8988T (cell line): ENCODE results near the gene GRIK3.
"Not testable (repeated sequence)": the region's sequence is repeated elsewhere in the genome, so short reads cannot be mapped to it uniquely, and the experiment has no call there.

Source experiments
- DNase-seq: peaks from one replicate; pipeline ENCODE4 v3.0.0; 2011

GRIK3 gene

DNA sequence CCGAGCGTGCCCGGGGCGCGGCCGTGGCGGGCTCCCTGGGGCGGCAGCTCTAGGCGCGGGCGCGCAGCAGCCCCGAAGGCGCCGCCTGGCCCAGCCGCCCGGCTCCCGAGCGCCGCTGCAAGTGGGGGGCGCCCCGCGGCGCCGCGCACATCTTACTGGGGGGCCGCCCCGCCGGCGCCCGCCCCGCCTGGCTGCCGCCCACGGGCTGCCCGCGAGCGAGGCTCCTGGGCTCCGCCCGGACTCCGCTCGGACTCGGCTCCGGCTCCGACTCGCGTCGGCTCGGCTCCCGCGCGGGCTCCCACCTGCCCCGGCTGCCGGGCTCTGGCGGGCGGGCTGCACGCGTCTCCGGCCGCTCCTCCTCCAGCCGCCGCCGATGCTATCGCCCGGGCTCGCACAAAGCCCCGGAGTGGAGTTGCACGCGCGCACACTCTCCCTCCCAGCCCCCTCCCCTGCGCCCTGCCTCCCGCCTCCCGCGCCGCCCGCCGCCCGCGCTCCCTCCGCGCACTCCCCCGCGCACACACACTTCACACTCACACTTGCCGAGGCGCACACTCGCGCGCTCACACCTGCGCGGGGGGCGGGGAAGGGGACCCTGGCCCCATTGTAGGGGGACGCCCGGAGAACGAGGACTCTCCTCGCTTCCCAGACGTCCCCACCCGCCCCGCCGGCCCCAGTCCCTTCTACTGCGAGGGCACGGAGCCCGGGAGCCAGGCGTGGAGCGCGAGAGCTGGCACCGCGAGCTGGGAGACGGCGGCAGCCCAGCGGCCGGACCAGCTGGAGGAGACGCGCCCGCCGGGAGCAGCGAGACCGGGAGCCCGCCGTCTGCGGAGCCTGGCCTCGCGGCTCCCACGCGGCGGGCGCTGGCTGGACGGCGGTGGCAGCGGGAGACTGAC, at the start of gene GRIK3:
Gene GRIK3, minus strand, starts transcription at position 395 of the 893 bp plus-strand sequence. CDS start 407 bp downstream, outside the sequence.
- DNase-seq = no peak

DNA sequence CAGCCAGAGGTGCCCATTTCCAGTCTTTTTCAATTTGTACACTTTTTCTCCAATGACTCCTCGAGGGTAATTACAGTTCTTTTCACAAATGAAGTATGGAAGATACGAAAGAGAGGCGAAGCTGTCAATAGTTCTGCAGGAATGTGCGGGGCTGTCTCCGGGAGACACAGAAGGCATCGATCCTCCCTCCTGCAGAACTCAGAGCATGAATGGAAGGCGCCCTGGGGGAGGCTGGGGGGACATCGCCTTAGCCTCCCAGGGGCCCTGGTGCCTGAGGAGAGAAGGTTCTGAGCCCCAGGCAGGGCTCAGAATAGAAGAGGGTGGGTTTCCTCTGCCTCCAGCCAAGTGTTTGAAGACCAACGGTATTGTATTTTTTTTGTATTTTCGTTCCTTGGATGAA, 49.7 kb upstream of the GRIK3 start:
- DNase-seq = no peak

DNA sequence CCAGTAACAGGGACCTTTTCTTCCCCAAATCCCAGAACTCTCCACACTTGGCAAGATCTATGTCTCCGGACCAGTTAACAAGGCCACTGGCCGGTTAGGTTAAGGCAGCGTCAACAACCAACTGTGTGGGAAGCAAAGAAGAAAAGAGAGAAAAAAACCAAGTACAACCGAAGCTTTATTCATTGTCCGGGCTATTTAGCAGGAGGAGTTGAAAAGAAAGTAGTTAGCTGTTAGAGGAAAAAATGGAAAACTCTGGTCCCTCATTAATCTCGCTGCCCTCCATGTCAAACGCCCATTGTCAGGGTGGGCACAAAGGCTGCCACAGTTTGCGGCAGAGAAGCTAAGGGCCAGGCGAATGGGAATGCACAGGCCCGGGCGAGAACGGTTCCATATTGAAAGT, 49.3 kb upstream of the GRIK3 start:
- no peak for DNase-seq

DNA sequence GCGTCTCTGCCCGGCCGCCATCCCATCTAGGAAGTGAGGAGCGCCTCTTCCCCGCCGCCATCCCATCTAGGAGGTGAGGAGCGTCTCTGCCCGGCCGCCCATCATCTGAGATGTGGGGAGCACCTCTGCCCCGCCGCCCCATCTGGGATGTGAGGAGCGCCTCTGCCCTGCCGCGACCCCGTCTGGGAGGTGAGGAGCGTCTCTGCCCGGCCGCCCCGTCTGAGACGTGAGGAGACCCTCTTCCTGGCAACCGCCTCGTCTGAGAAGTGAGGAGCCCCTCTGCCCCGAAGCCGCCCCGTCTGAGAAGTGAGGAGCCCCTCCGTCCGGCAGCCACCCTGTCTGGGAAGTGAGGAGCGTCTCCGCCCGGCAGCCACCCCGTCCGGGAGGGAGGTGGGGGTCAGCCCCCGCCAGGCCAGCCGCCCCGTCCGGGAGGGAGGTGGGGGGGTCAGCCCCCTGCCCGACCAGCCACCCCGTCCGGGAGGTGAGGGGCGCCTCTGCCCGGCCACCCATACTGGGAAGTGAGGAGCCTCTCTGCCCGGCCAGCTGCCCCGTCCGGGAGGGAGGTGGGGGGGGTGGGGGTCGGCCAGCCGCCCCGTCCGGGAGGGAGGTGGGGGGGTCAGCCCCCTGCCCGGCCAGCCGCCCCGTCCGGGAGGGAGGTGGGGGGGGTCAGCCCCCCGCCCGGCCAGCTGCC, 46.1 kb upstream of the GRIK3 start:
- DNase-seq = not testable (repeated sequence)

DNA sequence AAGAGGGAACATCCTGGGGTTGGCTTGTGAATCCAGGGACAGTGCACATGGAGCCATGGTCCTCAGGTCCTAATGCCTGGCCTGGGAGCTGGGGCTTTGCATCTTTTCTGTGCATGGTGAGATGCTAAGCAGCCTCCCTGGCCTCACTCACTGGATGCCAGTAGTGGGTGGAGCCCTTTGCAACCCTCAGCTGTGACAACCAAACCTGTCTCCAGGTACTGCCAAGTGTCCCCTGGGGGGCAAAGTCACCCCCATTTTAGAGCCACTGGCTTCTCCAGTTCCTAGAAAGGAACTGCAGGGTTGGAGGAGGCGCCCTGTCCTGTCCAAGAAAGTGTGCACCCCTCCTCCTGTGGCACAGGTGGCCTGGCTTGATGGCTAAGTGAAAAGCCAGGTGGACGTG, 44.6 kb upstream of the GRIK3 start:
- DNase-seq = no peak

DNA sequence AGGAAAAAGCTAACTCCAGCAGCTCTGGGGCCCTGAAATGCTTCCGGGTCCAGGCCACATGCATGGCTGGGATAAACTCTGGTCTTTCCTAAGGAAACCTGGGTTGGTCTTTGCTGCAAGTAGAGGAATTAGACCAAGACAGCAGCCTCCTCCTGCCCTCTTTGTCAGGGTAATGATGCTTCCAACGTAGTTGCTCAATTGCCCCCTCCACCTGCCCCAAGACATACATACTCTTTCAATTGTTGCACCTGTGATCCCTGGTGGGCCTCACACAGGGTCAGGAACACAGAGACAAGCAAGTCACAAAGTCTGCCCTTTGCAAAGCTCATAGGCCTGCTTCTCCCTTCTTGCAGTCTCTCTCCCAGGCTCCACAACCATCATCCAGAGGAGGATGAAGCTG, 41.9 kb upstream of the GRIK3 start:
- no peak for DNase-seq

DNA sequence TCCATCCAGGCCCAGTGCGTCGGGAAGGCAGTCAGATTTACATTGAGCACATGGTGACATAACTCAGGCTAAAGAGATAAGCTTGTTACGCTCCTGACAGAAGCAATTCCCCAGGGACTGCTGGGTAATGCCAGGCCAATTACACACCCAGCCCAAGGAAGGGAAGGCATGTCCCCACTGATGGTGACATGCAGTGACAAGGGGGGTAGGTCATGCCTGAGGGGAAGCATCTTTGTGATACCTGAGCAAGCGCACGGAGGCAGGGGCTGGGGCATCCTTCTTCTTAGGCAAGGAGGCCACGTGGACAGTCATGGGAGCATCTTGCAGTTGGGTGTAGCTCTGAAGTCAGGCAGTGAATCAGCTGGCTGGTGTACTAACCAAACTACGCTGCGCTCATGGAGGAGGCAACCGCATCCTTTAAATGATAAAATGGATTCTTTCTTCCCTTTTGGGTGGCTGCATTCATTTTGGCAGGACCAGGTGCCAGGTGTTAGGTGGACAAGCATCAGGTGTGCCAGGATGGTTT, 39.6 kb upstream of the GRIK3 start:
- no peak for DNase-seq

DNA sequence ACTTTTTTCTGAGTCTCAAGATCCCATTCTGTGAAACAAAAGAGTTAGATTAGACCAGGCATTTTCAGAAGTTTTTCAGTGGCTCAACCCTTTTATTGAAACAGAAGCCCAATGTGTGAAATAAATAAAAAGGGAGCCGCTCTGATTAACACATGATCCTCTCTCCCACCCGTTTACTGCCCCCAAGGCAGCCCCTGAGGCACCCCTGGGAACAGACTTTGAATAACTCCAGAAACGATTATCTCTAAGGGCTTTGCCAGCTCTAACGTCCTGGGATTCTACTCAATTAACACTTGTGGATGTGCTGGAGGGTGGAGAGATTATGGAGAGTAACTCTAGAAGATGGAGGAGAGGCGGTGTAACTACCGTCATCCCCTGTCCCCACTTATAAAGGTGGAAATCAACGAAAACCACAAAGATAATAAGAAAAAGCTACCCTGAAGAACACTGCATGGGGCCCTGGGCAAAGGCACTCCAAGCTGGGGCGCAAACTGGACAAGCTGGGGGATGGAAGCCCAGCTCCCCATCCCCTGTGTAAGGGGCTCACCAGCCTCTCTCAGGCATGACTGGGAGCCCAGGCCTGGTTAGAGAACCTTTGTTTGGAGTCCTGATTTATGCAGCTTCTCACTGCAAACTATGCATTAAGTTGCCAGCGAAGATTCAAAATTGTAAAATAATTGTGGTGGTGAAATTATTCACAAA, 39.0 kb upstream of the GRIK3 start:
- no peak for DNase-seq

DNA sequence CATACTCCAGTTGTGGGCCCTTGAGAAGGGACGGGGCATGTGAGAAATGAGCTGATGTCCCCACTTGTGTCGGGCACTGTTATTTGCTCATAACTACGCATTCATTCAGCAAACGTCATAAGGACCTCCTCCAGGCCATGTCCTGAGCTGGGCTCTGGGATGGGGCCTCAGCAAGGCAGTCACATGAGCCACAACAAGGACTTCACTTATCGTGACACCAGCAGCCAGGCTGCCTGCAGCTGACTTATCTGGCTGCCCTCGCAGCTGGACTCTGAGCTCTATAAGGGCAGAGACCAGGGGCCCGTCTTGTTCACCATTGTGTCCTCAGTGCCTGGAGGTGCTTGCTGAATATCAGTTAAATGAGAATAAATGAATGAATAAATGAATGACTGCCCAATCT, 37.5 kb upstream of the GRIK3 start:
- DNase-seq = no peak

DNA sequence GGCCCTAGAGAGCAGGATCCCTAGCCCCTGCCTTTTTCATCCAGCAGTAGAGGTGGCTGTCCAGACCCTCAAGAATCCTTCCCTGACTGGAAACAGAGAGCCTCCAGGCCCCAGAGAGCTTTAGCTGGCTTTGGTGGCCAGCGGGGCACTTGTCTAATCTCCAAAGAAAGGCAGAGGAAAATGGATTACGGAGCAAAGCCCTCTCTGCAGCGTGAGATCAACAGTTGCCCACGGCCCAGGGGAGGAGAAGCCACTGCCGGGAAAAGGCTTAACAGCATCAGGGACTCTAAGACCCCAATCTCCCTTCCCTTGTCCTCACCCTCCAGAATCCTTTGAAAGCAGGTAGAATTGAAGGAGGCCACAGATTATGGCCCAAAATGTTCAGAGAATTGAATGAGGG, 35.8 kb upstream of the GRIK3 start:
- DNase-seq = no peak

DNA sequence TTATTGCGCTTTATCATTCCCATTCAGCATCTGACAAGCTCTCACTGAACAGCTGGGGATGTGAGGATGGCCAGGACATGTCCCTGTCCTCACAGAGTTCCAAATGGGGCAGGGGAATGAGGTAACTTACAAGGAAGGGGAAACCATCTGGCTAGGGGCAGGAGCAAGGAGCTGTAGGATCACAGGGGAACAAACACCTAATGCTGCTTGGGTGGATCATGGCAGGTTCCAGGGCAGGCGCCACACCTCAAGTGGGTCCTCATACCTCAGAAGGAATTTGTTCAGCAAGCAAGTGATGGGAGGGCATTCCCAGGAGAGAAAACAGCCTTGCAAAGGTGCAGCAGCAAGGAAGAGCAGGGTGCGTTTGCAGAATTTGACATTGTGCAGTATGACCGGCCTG, 35.1 kb upstream of the GRIK3 start:
- no peak for DNase-seq

DNA sequence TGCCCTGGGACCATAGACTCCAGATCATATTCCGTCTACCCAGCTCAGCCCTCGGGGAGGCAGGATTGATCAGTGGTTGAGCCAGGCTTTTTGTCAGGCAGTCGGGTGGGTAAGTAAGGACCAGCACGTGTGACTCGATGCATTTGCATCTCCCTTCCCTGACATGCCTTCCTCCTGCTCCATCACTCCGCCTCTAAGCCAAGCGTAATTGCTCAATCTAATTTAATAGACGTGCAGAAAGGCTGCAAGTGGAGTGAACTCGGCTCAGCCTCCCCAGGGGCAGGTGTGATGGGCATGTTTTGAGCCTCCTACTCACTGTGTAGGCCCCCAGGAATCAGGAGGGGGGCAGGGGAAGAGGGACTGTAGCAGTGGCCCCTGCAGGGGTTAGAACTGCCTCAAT, 34.6 kb upstream of the GRIK3 start:
- no peak for DNase-seq

DNA sequence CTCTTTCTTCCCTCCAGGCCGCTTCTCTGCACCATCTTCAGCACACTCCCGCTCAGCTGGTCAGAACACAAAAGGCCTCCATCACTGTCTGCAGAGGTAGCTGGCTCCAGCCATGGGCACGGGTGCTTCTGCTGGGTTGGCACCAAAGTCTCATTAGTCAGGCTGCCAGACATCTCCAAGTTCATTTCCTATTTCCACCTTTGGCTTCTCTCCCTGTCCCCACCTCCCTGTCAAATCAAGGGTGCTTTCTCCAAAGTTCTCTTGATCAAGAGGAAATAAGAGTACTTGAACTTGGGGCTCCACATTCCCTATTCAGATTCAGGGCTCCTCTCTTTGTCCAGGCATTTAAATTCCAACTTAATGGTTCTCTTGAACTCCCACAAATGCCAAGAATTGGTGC, 33.9 kb upstream of the GRIK3 start:
- no peak for DNase-seq

DNA sequence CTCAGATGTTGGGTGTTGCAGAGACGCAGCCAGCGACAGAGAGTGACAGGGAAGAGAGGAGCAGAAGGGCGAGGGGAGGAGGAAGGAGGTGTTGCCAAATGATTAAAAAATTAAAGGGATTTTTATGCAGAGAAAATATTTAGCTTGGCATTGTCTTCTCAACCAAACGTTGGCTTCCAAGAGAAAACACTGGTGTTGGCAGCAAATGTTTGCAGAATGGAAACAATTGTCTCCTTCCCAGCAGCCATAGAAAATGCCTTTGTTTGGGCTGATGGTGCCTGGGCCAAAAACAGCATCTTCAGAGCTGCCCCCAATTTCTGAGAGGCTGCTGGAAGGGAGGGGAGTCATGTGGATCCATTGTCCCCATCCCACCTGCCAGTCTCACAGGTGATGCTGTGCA, 29.7 kb upstream of the GRIK3 start:
- DNase-seq = no peak

DNA sequence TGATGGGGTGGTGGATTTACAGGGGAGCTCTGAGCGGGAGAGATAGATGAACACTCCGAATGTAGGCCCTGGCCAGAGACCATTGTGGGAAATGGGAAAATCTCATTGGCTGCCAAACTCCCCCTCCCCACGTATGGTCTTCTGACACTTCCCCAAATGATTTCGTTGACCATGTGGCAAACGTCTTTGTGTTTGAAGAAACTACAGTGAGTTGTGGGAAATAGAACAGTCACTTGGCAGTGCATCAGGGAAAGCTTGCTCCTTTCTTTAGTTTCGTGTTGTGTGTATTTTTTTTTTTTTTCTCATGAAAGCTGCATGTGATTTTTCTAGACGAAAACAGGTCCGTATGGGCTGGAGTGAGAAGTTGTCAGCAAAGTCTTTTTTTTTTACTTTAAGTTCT, 25.0 kb upstream of the GRIK3 start:
- no peak for DNase-seq

DNA sequence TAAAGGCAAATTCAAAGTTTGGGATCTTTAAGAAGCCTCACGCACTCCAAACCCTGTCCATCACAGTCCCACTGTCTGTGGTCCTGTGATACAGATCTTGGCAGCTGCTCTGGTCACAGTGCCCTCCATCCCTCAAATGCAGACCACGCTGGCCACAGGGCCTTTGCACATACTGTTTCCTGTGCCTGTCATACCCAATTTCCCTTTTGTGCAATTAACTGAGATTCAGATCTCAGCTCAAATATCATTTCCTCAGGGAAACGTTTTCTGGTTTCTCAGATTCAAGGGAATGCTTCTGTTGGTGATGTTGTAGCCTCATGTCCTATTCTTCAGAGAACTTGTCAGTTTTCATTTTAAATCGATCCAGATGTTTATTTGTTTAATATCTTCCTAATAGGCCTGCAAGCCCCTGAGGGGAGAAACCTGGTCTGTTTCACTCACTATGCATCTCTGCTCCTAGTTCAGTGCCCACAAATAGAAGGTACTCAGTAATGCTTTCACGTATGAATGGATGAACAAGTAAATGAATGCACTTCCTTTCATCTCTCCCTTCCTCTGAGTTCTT, 24.2 kb upstream of the GRIK3 start:
- no peak for DNase-seq

DNA sequence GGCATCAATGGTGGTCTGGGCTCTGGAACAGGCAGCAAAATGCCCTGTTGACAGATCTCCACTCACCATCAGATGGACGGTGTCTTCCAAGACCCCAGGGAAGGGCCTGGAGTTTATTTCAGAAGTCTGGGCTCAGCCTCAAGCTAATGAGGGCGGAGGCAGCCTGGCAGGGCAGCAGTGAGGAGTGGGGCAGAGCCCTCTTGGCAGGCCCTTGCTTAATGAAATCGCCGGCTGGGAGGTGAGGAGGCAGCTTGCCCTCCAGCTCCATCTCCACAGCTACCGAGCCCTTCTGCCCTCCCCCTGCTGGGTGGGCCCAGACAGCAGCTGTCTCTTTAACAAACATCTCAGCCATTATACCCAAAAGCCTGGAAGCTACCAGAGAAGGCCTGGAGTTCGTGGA, 22.0 kb upstream of the GRIK3 start:
- DNase-seq = no peak

DNA sequence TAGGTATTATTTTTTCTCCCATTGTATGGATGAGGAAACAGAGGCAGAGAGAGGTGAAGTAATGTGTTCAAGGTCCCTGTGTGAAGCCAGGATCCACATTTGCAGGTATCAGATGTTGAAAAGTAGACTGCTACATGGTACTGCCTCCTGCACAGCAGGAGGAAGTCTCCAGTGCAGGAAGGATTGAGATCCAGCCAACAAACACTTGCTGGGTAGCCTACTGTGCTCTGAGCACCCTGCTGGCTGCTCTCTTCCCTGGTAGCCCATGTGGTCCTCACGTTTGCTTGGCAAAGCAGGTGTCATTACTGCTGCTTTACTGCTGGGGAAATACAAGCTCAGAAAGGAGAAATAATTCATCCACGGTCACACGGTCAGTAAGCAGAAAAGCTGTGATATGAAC, 21.3 kb upstream of the GRIK3 start:
- DNase-seq = no peak

DNA sequence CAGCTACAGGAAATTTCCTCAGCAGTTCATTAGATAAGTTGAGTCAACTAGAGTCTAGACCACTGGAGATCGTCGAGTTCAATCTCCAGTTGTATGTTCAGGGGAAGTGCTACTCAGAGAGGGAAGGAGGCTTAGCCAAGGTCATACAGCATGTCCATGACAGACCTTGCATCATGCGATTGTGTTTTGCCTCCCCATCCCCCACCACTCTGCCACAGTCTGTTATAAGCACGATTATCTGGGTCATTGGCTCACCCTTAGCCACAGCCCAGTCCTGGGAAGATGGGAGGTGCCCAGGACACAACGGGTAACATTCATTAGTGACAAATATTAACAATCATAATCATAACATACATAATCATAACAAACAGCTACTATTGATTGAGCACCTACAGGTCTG, 18.9 kb upstream of the GRIK3 start:
- DNase-seq = no peak

DNA sequence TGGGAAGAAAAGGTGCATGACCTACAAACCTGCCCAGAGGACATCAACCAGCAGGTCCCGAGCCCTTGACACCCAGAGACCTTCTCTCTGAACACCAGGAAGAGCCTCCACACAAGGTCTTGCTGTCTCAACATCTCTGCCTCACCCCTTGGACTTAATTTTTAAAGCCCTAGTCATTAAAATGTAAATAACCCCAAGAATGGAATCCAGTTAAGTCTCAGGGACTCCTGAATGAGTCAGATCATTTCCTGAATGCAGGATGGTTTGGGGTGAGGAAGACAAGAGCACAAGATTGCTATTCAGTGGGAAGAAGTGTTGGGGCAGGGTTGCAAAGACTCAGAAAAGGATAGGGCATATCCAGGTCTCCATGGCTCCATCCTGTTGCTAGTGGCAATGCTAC, 17.8 kb upstream of the GRIK3 start:
- no peak for DNase-seq

DNA sequence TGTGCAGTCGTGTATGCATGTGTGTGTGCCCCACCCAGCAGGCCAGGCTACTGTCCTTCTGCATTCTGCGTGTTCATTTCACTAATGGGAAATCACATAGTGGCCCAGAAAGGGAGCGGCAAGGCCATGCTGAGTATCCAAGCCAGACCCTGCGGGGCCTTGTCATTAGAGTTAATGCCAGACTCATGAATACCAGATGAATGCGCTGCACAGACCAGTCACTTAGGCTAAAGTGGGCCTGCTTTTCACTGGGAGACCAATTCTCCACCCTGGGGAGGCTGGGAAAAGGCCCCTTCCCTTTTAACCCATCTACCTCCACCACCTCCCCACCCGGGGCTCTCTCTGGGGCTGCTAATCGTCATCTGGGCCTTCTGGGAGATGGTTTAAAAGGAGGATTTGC, 17.0 kb upstream of the GRIK3 start:
- no peak for DNase-seq

DNA sequence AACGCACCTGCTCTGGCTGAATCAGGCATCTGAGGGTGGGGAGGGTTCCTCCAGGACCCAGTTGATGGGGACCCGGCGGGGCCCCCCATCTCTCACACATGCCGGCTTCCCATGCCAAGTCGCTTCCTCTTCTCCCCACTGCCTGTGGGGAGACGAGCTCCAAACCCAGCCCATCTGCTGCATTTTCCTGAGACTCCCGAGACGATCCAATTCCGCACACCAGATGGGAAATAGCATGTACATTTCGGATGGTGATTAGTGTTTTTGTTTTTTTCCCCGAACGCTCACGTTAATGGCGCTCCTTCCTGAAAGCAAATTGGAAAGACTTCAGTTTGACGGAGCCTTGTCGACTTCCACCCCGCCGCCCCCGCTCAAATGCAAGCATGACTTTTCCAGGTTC, 13.2 kb upstream of the GRIK3 start:
- no peak for DNase-seq

DNA sequence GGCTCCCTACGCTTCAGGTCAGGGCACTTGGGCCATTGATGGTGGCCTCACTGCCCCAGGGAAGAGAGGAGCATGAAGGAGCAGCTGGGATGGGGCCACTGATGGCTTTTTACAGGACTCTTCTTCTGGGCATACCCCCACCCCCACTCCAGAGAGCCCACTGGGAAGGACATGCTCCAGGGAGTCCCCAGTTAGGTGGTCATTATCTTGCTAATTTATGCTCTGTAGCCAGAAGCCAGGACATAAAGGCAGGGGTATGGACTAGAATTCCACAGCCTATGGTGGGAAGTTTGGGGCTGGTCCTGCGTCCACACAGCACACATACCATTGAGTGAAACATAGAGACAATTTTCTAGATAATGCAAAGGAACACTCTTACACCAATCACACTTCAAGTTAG, 8.8 kb upstream of the GRIK3 start:
- no peak for DNase-seq
